HL-60 (cell line): ENCODE results near the gene CPED1.

Experiments used
- CTCF ChIP-seq: IDR thresholded peaks from one replicate; pipeline ENCODE4 v1.5.1; 2011; ENCODE audit warnings: low read length, control low read depth, inconsistent platforms; ENCODE audit not compliant: insufficient read depth
- REST ChIP-seq: IDR thresholded peaks from 2 replicates; pipeline ENCODE4 v1.6.1; 2012; ENCODE audit warnings: low read depth; ENCODE audit not compliant: insufficient replicate concordance

- TF ChIP-seq CTCF (no peak), REST (no peak)
Observed at GRCh38 chr7:121083138-121083789, 94.8 kb downstream of the CPED1 start.
